ENCODE results near the gene MORF4L1.
"Not testable (repeated sequence)": the region's sequence is repeated elsewhere in the genome, so short reads cannot be mapped to it uniquely, and the experiment has no call there.

The MORF4L1 gene

GRCh38 chr15:78853500-78853899 is 19.2 kb upstream of the MORF4L1 start:
- in situ Hi-C loops (cut with HindIII; ENCODE audit: low pct_ligation_motif_present, low pct_unique_long_range_greater_than_20kb, low sequenced_read_pairs) = no loop called here
- DNase-seq = no peak

DNA sequence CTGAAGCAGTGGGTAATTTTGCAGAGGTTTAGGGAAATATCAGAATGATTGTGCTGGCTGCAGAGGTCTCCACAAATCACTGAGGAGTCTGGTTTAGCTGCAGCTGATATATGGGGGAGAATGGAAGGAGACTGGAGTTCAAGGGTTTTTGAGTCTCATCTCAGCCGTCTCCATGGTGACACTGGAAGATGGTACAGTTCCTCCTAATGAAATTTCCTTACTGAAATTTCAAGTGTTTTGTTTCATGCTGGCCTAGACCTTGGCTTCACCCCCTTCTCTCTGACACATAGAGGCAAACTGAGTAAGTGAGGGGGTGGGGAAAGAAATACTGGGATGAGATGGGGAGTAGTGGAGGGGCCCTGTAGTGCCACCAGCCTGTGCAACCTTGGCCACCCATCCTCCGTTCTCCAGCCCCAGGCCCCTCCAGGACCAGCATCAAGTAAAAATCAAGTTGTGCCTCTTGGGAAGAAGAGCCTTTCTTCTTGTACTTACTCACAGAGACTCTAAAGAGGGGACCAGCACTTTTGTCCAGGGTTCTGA is 17.8 kb upstream of the MORF4L1 start:
- in situ Hi-C loops (cut with HindIII; ENCODE audit: low pct_ligation_motif_present, low pct_unique_long_range_greater_than_20kb, low sequenced_read_pairs) = no loop called here
- DNase-seq = no peak

- in situ Hi-C loops (cut with HindIII; ENCODE audit: low pct_ligation_motif_present, low pct_unique_long_range_greater_than_20kb, low sequenced_read_pairs) = no loop called here
- no peak for DNase-seq
These were observed 16.9 kb upstream of the MORF4L1 start for GRCh38 chr15:78855746-78856145.

- in situ Hi-C loops (cut with HindIII; ENCODE audit: low pct_ligation_motif_present, low pct_unique_long_range_greater_than_20kb, low sequenced_read_pairs) = no loop called here
- peak; percentile 78 for DNase-seq
These were observed 12.5 kb upstream of the MORF4L1 start for GRCh38 chr15:78859971-78860719.

DNA sequence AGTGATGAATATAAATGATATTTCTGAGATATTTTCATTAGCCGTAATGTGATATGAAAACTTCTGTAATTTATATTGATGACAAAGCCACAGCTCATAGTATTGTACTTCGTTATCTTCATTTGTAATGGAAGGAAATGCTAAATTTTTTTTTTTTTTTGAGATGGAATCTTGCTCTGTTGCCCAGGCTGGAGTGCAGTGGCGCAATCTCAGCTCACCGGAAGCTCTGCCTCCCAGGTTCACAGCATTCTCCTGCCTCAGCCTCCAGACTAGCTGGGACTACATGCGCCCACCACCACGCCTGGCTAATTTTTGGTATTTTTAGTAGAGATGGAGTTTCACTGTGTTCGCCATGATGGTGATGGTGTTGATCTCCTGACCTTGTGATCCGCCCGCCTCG is 7.1 kb upstream of the MORF4L1 start:
- DNase-seq; in situ Hi-C loops (cut with HindIII; ENCODE audit: low pct_ligation_motif_present, low pct_unique_long_range_greater_than_20kb, low sequenced_read_pairs): not testable (repeated sequence)

DNA sequence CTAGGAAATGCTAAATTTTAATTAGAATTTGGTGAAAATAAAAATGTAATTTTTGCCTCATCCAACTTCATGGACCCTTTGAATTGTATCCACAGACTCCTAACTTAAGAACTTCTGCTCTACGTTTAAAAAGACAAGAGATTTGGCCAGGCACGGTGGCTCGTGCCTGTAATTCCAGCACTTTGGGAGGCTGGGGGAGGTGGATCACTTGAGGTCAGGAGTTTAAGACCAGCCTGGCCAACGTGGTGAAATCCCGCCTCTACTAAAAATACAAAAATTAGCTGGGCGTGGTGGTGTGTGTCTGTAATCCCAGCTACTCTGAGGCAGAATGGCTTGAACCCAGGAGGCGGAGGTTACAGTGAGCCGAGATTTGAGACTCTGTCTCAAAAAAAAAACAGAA is 6.7 kb upstream of the MORF4L1 start:
- in situ Hi-C loops (cut with HindIII; ENCODE audit: low pct_ligation_motif_present, low pct_unique_long_range_greater_than_20kb, low sequenced_read_pairs); DNase-seq: not testable (repeated sequence)

GRCh38 chr15:78866803-78867202 is 5.9 kb upstream of the MORF4L1 start:
- in situ Hi-C loops (cut with HindIII; ENCODE audit: low pct_ligation_motif_present, low pct_unique_long_range_greater_than_20kb, low sequenced_read_pairs) = no loop called here
- DNase-seq = no peak

GRCh38 chr15:78868366-78868765 is 4.3 kb upstream of the MORF4L1 start:
- DNase-seq = no peak
- in situ Hi-C loops (cut with HindIII; ENCODE audit: low pct_ligation_motif_present, low pct_unique_long_range_greater_than_20kb, low sequenced_read_pairs) = no loop called here

DNA sequence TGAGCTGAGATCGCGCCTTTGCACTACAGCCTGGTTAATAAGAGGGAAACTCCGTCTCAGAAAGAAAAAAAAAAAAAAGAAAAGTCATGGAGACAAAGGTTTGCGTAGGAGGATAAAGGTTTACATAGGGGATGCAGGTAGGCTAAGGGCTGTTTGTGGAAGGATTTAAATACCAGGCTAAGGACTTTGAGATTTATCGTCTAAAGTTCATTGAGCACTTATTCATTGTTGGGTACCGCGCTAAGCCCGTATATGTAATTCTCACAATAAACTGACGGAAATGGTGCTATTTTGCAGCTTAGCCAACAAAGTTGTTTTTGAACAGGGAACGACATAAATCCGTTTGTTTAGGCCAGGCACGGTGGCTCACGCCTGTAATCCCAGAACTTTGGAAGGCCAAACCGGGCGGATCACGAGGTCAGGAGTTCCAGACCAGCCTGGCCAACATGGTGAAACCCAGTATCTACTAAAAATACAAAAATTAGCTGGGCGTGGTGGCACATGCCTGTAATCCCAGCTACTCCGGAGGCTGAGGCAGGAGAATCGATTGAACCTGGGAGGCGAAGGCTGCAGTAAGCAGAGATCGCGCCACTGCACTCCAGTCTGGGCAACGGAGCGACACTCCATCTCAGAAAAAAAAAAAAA is 1.1 kb upstream of the MORF4L1 start:
- DNase-seq; in situ Hi-C loops (cut with HindIII; ENCODE audit: low pct_ligation_motif_present, low pct_unique_long_range_greater_than_20kb, low sequenced_read_pairs): not testable (repeated sequence)

- DNase-seq = peak; percentile 88
- in situ Hi-C loops (cut with HindIII; ENCODE audit: low pct_ligation_motif_present, low pct_unique_long_range_greater_than_20kb, low sequenced_read_pairs) = no loop called here
These were observed 492 bp downstream of the MORF4L1 start for GRCh38 chr15:78872972-78873792.

DNA sequence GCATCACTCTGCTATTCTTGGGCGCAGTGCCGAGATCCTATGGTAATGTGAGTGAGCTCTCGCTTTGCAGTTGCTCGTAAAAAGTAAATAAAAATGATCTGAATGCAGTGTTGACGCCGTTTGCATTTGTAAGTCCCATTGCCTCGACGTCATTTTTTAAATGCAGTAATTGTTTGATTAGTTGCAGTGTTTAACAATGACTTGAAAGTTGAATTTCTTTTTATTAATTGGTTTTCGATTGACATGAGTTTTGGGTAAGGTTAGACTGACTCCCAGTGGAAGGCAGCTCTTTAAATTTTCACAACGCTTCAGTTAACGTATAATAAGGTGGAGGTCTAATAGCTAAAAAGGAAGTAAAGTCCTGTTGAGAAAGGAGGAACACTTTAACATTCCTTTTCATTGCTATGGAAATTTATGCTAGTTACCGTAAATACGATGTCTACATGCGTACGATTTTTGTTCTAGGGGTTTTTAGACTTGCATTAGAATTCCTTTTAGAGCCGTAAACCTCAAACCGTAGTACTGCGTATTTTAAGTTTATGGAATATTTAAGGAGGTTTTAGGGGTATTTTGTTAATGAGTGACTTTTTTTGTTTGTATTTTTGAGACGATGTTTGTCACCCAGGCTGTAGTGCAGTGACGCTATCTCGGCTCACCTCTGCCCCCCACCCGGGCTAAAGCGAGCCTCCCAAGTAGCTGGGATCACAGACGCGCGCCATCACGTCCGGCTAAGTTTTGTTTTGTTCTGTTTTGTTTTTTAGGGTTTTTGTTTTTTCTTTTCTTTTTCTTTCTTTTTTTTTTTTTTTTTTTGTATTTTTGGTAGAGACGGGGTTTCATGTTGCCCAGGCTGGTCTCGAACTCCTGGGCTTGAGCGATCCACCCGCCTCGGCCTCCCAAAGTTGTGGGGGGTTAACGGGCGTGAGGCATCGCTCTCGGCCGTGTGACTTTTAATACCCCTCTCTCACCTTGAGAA is 1.4 kb downstream of the MORF4L1 start:
- DNase-seq = peak; percentile 22
- in situ Hi-C loops (cut with HindIII; ENCODE audit: low pct_ligation_motif_present, low pct_unique_long_range_greater_than_20kb, low sequenced_read_pairs) = no loop called here

DNA sequence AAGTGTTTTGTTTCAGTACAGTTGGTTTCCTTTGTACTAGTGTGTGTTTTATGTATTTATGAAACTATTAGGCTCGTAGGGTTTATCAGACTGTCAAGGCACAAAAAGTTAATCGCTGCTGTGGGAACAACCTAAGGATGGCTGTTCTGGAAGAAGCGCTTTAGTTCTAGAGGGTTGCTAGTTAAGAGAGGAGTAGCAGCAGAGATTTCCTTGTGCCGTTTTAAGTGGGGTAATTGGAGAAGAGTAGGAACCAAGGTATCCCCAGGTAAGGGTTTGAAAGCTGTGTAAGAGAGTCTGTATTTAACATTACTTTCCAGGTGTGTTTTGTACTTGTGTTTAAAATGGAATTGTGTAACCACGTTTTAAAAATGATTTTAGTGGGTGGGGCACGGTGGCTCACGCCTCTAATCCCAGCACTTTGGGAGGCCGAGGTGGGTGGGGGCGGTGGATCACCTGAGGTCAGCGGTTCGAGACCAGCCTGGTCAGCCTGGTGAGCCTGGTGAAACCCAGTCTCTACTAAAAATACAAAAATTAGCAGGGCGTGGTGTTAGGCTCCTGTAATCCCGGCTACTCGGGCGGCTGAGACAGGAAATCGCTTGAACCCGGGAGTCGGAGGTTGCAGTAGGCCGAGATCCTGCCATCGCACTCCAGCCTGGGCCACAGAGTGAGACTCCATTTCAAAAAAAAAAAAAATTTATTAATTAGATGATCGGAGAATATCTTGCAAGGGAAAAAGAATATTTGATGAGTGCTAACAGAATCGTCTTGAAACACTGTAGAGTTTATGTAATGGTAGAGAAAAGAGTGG is 2.6 kb downstream of the MORF4L1 start:
- in situ Hi-C loops (cut with HindIII; ENCODE audit: low pct_ligation_motif_present, low pct_unique_long_range_greater_than_20kb, low sequenced_read_pairs) = no loop called here
- no peak for DNase-seq

GRCh38 chr15:78876954-78877353 is 4.3 kb downstream of the MORF4L1 start:
- in situ Hi-C loops (cut with HindIII; ENCODE audit: low pct_ligation_motif_present, low pct_unique_long_range_greater_than_20kb, low sequenced_read_pairs) = not testable (repeated sequence)

GRCh38 chr15:78878356-78878755 is 5.7 kb downstream of the MORF4L1 start:
- no peak for DNase-seq
- in situ Hi-C loops (cut with HindIII; ENCODE audit: low pct_ligation_motif_present, low pct_unique_long_range_greater_than_20kb, low sequenced_read_pairs) = no loop called here

More at GRCh38 chr15:78876954-78877353, 4.3 kb downstream of the MORF4L1 start:
- DNase-seq = not testable (repeated sequence)

DNA sequence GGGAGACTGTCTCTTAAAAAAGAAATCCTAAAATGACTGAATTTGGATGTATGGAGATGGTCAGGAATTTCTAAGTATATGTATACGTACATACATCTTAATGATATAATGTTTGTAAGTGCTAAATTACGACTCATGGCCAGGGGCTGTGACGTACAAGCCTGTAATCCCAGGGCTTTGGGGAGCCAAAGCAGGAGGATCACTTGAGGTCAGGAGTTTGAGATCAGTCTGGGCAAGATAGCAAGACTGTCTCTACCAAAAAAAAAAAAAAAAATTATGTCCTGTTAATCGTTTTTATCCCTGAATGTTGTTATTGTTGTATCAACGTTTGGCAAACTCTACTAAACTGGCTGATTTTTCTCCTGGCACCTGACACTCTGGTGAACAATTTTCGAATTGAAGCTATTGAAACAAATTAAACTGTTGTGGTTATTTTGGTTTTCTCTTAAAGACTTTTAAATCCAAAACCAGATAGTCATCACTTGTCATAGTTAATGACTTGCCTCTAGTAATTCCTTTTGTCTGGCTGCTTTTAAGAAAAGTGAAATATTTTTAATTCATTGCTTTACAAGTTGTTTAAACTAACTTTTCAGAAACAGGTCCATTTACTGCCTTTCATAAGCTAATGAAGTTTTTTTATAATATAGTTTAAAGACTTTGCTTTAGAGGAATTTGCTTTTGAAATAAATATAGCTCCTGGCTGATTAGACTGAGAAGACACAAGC is 7.0 kb downstream of the MORF4L1 start:
- no peak for DNase-seq

DNA sequence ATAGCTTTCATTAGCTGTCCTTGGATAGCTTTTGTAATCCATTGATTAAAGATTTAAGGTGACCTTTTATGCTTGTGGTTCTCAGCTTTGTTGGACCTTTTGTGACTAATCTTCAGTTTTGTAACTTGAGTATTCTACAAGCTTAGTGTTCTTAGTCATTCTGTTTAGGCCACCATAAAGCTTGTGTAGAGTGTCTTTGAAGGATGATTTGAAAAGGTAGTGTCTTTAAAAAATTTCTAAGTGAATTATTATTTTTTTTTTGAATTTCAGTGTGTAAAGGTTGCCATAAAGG is 7.5 kb downstream of the MORF4L1 start:
- in situ Hi-C loops (cut with HindIII; ENCODE audit: low pct_ligation_motif_present, low pct_unique_long_range_greater_than_20kb, low sequenced_read_pairs) = no loop called here
- no peak for DNase-seq

More for the DNA sequence above, 7.0 kb downstream of the MORF4L1 start:
- in situ Hi-C loops (cut with HindIII; ENCODE audit: low pct_ligation_motif_present, low pct_unique_long_range_greater_than_20kb, low sequenced_read_pairs) = no loop called here

- in situ Hi-C loops (cut with HindIII; ENCODE audit: low pct_ligation_motif_present, low pct_unique_long_range_greater_than_20kb, low sequenced_read_pairs) = no loop called here
- DNase-seq = no peak
These were observed 8.1 kb downstream of the MORF4L1 start for GRCh38 chr15:78880813-78881212.
